Testis (tissue), 2 donors: Measurements from ENCODE around the gene IL1RAPL2.

Source experiments
- CTCF ChIP-seq, 3 experiments: fragments of 450-650 bp in 2 of 3; fragments of 200-600 bp in 1 of 3; sonication (generic) in 1 of 3; IDR thresholded peaks; one replicate each; pipeline ENCODE4 v1.5.1; 2016 to 2019; ENCODE audit warnings: antibody characterized with exemption in 3 of 3, mild to moderate bottlenecking in 2 of 3, moderate library complexity in 1 of 3
- POLR2A ChIP-seq: fragments of 450-650 bp; IDR thresholded peaks from one replicate; pipeline ENCODE4 v1.6.1; 2017; ENCODE audit warnings: antibody characterized with exemption, mild to moderate bottlenecking, moderate library complexity

GRCh38 chrX:104564335-104564734 is 1.7 kb upstream of the IL1RAPL2 start:
- no peak for TF ChIP-seq POLR2A
- TF ChIP-seq CTCF (IDR thresholded peaks at IDR 0.05) = no peak
